RWPE1 (cell line): Measurements from ENCODE around the gene BCL2L13.
"Not testable (repeated sequence)": the region's sequence is repeated elsewhere in the genome, so short reads cannot be mapped to it uniquely, and the experiment has no call there.

Experiments used
- CTCF ChIA-PET: fragments of 350-600 bp; sonication (Branson Sonifier 250); formaldehyde crosslinking; extraction: SDS; loops from one replicate; lab custom pipeline; 2021; lab: Yijun Ruan, JAX
- POLR2A ChIA-PET: fragments of 400-600 bp; formaldehyde crosslinking; extraction: SDS; loops from one replicate; lab custom pipeline; 2020; ENCODE audit warnings: antibody characterized with exemption; ENCODE audit not compliant: low non-redundant PET; lab: Yijun Ruan, JAX
- DNase-seq: peaks from one replicate; pipeline ENCODE4 v3.0.0; 2012; ENCODE audit warnings: low spot score
- H3K27ac ChIP-seq: fragments of 450-650 bp; 2 replicates; pipeline ENCODE4 v1.5.1; 2017
- TF ChIP-seq, protein P1 (sequence below): fragments of 450-650 bp; conservative IDR thresholded peaks from 2 replicates; pipeline ENCODE4 v1.5.1; 2017; ENCODE audit warnings: low read depth, mild to moderate bottlenecking

Gene BCL2L13

DNA sequence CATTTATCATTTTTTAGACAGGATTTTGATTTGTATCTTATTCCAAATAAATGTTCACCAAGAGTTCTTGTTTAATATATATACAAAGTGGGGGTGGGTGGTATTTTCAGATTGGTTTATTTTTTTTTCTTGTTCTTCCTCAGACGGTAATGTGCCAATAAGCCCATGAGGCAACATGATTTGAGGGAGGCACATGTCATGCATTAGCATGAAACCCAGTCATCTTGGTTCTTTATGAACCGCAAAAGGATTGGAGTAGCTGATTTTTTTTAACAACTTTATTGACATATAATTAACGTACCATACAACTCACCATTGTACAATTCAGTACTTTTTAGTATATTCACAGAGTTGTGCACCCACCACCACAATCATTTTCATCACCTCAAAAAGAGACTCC lies 2.7 kb downstream of the BCL2L13 start:
- TF ChIP-seq, protein P1, sequence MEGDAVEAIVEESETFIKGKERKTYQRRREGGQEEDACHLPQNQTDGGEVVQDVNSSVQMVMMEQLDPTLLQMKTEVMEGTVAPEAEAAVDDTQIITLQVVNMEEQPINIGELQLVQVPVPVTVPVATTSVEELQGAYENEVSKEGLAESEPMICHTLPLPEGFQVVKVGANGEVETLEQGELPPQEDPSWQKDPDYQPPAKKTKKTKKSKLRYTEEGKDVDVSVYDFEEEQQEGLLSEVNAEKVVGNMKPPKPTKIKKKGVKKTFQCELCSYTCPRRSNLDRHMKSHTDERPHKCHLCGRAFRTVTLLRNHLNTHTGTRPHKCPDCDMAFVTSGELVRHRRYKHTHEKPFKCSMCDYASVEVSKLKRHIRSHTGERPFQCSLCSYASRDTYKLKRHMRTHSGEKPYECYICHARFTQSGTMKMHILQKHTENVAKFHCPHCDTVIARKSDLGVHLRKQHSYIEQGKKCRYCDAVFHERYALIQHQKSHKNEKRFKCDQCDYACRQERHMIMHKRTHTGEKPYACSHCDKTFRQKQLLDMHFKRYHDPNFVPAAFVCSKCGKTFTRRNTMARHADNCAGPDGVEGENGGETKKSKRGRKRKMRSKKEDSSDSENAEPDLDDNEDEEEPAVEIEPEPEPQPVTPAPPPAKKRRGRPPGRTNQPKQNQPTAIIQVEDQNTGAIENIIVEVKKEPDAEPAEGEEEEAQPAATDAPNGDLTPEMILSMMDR = no peak
- CTCF ChIA-PET = no interaction called here
- H3K27ac ChIP-seq = no peak overlapping the region; the same call in 1 of the 2 replicates
- no peak for DNase-seq
- POLR2A ChIA-PET = no interaction called here

DNA sequence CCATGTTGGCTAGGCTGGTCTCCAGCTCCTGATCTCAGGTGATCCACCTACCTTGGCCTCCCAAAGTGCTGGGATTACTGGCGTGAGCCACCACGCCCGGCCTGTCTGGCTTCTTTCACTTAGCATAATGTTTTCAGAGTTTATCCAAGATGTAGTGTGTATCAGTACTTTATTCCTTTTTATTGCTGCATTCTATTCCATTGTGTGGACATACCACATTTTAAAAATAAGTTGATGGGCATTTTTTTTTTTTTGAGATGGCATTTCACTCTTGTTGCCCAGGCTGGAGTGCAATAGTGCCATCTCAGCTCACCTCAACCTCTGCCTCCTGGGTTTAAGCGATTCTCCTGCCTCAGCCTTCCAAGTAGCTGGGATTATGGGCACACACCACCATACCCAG lies 3.8 kb downstream of the BCL2L13 start:
- CTCF ChIA-PET, DNase-seq, POLR2A ChIA-PET, H3K27ac ChIP-seq: not testable (repeated sequence)

DNA sequence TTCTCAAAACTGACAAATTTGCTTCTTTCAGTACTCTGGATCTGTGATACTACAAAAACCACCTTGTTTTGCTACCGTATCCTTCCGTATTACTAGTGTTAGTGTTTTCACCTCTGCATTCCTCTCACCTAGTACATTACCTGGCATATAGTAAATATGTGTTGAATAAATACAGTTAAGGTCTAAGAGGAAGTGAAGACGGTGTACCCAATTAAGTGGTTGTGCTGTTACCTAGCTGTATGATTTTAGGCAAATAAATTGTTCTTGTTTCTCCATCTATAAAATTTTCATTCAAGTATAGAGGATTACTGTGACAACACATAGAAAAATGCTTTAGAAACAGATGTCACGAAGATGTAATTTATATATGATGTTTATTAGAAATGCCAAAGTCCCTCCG lies 8.9 kb downstream of the BCL2L13 start:
- TF ChIP-seq, protein P1 = no peak
- no peak for DNase-seq
- peak overlapping the region; percentile 35; the same call in 1 of the 2 replicates for H3K27ac ChIP-seq
- ChIA-PET CTCF (no interaction called here), POLR2A (no interaction called here)

DNA sequence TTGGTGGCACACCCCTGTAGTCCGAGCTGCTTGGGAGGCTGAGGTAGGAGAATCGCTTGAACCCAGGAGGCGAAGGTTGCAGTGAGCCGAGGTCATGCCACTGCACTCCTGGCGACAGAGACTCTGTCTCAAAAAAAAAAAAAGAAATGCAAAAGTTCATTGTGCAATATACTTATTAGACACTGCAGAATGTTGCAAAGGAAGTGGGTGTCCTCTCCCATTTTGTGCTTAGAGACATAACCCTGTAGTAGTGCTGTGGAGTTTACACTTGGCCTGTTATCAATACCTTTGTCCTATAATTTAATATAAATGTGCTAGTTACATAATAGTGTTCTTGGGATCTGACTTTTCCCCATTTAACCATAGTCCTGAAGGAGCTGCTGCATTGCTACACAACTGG lies 9.4 kb downstream of the BCL2L13 start:
- TF ChIP-seq, protein P1 = no peak
- CTCF ChIA-PET = no interaction called here
- H3K27ac ChIP-seq = peak overlapping the region; percentile 35; the same call in 1 of the 2 replicates
- POLR2A ChIA-PET = no interaction called here
- no peak for DNase-seq

DNA sequence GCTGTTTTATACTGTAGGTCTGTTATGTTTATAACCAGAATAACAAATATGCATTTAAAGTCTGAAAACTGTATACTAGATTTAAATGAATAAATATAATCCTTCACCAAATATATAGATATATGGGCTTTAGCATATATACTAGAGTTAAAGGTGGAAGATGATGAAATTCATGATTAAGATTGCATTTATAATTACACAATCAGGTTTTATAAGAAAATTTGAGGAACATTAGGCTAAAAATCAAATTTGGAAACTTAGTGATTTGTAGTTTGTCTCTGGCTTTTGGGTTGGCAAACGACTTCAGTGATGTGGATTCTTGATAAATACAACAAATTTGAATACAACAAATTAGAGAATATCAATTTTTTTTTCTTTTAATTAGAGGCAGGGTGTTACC lies 10.0 kb downstream of the BCL2L13 start:
- POLR2A ChIA-PET = no interaction called here
- peak overlapping the region; percentile 59 for H3K27ac ChIP-seq
- CTCF ChIA-PET = no interaction called here
- no peak for DNase-seq
- TF ChIP-seq, protein P1 = no peak

DNA sequence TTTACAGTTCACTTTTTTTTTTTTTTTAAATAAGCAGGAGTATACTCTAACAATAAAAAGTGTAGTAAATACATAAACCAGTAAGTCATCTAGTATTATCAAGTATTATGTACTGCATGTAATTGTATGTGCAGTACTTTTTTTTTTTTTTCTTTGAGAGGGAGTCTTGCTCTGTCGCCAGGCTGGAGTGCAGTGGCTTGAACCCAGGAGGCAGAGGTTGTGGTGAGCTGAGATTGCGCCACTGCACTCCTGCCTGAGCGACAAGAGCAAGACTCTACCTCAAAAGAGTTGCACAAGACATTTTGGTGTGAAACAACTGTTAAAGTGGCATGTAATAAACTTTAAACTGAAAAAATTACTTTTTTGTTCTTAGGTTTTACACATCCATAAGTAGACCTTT lies 16.7 kb downstream of the BCL2L13 start:
- CTCF ChIA-PET = no interaction called here
- TF ChIP-seq, protein P1 = no peak
- POLR2A ChIA-PET = no interaction called here
- H3K27ac ChIP-seq = no peak overlapping the region
- no peak for DNase-seq

DNA sequence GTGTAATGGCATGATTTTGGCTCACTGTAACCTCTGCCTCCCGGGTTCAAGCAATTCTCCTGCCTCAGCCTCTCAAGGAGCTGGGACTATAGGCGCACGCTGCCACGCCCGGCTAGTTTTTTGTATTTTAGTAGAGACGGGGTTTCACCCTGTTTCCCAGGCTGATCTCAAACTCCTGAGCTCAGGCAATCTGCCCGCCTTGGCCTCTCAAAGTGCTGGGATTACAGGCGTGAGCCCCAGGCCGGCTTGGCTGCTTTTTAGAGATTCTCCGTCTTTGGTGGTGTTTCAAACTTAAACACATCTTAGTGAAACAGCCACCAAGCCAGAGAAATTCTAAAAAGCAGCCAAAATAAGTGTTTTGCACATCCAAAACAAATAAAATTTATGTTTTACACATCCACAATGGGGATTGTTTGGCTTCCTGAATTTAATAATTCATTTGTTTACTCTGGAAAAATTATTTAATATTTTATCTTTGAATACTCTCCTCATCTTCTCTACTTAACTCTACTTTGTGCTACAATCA lies 18.4 kb downstream of the BCL2L13 start:
- POLR2A ChIA-PET = no interaction called here
- TF ChIP-seq, protein P1 = no peak
- DNase-seq = no peak
- no peak overlapping the region; the same call in 1 of the 2 replicates for H3K27ac ChIP-seq
- CTCF ChIA-PET = no interaction called here
